Measurements from ENCODE around the gene EMP3.
"Not testable (repeated sequence)": the region's sequence is repeated elsewhere in the genome, so short reads cannot be mapped to it uniquely, and the experiment has no call there.

EMP3 gene

GRCh38 chr19:48315712-48316111 lies 9.6 kb upstream of the EMP3 start:
- TF ChIP-seq, protein P1, sequence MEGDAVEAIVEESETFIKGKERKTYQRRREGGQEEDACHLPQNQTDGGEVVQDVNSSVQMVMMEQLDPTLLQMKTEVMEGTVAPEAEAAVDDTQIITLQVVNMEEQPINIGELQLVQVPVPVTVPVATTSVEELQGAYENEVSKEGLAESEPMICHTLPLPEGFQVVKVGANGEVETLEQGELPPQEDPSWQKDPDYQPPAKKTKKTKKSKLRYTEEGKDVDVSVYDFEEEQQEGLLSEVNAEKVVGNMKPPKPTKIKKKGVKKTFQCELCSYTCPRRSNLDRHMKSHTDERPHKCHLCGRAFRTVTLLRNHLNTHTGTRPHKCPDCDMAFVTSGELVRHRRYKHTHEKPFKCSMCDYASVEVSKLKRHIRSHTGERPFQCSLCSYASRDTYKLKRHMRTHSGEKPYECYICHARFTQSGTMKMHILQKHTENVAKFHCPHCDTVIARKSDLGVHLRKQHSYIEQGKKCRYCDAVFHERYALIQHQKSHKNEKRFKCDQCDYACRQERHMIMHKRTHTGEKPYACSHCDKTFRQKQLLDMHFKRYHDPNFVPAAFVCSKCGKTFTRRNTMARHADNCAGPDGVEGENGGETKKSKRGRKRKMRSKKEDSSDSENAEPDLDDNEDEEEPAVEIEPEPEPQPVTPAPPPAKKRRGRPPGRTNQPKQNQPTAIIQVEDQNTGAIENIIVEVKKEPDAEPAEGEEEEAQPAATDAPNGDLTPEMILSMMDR (IDR thresholded peaks at IDR 0.05; ENCODE audit: insufficient read depth, low read depth, low read length, missing control alignments), result no peak

GRCh38 chr19:48317708-48317960 lies 7.7 kb upstream of the EMP3 start:
- DNase-seq (ENCODE audit: low read depth); H3K4me3 ChIP-seq (ENCODE audit: low read length): not testable (repeated sequence)

More at GRCh38 chr19:48315712-48316111, 9.6 kb upstream of the EMP3 start:
- no peak overlapping the region for H3K4me3 ChIP-seq (ENCODE audit: low read length)
- DNase-seq (ENCODE audit: low read depth), result no peak

DNA sequence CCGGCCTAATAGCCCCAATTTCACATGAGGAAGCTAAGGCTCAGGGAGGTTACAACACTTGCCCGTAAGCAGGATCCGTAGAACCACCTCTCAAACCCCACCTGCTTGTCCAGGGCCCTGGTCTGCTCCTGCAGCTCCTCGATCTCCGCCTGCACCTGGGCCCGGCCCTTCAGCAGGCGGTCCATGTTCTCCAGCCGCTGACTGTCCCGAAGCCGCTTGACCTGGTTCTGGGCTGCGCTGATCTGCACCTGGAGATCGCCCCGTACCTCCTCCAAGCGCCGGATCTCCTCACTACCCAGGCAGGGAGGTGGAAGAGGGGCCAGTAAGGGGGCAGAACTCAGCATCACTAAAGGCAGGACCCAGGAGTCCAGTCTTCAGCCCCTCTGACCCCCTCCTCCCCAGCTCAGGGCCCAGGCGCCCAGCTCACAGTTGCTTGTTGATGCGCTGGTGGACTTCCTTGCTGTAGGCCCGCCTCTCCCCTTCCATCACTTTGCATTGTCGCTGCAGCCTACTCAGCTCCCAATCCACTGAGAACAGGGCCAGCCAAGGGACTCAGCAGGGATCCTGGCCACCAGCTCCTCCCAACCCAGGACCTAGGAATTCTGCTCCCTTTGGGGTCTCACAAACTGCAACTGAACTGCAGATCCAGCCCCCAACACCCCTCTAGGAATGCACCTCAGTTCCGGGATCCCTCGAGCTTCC lies 6.9 kb upstream of the EMP3 start:
- TF ChIP-seq, protein P1 (IDR thresholded peaks at IDR 0.05; ENCODE audit: insufficient read depth, low read depth, low read length, missing control alignments), result no peak
- H3K4me3 ChIP-seq (ENCODE audit: low read length), result no peak overlapping the region
- DNase-seq (ENCODE audit: low read depth), result no peak

DNA sequence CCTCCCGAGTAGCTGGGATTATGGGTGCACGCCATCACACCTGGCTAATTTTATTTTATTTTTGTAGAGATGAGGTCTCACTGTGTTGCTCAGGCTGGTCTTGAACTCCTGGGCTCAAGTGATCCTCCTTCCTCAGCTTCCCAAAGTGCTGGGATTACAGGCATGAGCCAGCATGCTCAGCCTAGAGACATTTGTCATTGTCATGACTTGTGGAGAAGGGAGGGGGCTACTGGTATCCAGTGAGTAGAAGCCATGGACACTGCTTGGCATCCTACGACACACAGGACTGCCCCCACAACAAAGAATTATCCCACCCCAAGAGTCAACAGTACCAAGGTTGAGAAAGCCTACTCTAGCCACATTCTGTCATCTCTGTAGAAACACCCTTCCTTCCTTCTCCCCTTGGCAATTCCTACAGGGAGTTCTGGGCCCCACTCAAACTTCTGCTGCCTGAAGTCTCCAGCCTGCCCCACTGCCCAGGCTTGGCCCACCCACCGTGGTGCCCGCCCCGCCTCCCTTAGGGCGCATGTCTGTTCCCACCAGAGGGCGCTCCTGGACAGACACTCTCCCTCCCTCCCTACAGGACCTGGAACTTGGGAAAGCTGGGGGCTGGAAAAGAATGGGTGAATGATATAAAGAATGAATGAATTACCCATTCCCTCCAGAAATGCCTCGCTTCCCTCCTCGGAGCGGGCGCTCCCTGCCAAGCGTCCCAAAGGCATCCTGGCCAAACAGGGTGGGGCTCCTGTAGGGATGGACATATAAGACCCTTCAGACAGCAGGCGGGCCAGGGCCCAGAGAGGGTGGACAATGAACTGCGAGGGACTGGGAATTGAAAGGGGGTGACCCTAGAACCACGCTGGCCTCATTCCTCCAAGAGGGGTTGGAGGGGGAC lies 5.5 kb upstream of the EMP3 start:
- no peak overlapping the region for H3K4me3 ChIP-seq (ENCODE audit: low read length)
- peak; percentile 81 for DNase-seq (ENCODE audit: low read depth)
- TF ChIP-seq, protein P1 (IDR thresholded peaks at IDR 0.05; ENCODE audit: insufficient read depth, low read depth, low read length, missing control alignments), result peak; percentile 84

GRCh38 chr19:48321372-48321621 lies 4.1 kb upstream of the EMP3 start:
- DNase-seq (ENCODE audit: low read depth), result peak; percentile 97
- TF ChIP-seq, protein P1 (IDR thresholded peaks at IDR 0.05; ENCODE audit: insufficient read depth, low read depth, low read length, missing control alignments), result no peak
- H3K4me3 ChIP-seq (ENCODE audit: low read length), result peak overlapping the region; percentile 67

GRCh38 chr19:48321622-48322591 lies 3.4 kb upstream of the EMP3 start:
- H3K4me3 ChIP-seq (ENCODE audit: low read length), result peak overlapping the region; percentile 67
- TF ChIP-seq, protein P1 (IDR thresholded peaks at IDR 0.05; ENCODE audit: insufficient read depth, low read depth, low read length, missing control alignments), result no peak
- DNase-seq (ENCODE audit: low read depth), result peak; percentile 99

All from epithelial cell of esophagus (primary cell).